ENCODE results near the gene LMNA. TPM values are rescaled to one million over a fixed set of nuclear protein-coding genes. Genes with fewer than 3 reads are reported as not detected.

Gene LMNA
- total and polyA plus RNA-seq, 10 of the 15 experiments (the other 5 are each of a cell fraction or from before 2014, with no cell fraction given) = 0.42 to 334 (median 81.1) TPM

DNA sequence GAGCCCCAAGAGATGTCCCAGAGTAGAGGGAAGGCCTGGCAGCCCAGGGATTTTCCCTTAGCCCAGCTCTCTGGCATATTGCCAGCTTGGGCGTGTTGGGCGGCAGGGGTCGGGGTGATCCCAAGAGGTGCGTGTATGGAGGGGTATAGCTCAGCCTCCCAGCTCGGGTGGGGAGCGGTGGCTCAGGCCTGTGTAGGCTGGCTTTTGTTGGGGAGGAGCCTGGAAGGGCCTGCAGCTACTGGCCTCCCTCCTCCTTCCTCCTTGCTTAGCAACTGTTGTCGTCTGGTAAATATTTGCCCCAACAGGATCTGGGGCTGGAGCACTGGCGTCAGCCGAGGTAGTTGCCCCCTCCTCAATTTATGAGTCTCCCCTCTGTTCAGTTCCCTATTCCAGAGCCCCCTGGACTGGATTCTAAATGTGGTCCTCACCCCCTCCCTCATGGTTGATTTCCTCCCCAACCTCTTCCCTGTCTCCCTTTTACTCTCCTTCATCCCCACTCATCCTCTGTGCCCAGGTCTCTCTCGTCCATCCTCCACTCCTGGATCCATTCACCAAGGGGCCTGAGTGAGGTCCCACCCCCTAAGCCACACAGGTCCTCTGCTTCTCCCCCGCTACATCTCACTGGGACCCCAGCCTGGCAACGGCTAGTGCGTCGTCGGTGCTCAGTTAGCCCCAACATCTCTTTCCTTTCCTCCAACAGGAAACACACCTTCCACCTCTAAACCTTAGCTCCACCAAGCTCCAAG is 10.3 kb upstream of the LMNA start (continued):
- no peak for TF ChIP-seq HDAC6 (IDR thresholded peaks at IDR 0.05; ENCODE audit: unreplicated experiment)
- TF ChIP-seq ETV6 (conservative IDR thresholded peaks at IDR 0.05 in 1 of 2, IDR thresholded peaks at IDR 0.05 in 1 of 2; ENCODE audit: borderline replicate concordance in 1 of 2, low read depth in 1 of 2) = no peak
- TF ChIP-seq, protein P1, sequence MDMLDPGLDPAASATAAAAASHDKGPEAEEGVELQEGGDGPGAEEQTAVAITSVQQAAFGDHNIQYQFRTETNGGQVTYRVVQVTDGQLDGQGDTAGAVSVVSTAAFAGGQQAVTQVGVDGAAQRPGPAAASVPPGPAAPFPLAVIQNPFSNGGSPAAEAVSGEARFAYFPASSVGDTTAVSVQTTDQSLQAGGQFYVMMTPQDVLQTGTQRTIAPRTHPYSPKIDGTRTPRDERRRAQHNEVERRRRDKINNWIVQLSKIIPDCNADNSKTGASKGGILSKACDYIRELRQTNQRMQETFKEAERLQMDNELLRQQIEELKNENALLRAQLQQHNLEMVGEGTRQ (IDR thresholded peaks at IDR 0.05; ENCODE audit: borderline replicate concordance, low read depth, low read length) = no peak
- TF ChIP-seq RUNX3 (IDR thresholded peaks at IDR 0.05; ENCODE audit: low read length) = no peak
- no peak for TF ChIP-seq CHD1 (IDR thresholded peaks at IDR 0.05; ENCODE audit: low read depth, low read length)
- TF ChIP-seq, protein P2, sequence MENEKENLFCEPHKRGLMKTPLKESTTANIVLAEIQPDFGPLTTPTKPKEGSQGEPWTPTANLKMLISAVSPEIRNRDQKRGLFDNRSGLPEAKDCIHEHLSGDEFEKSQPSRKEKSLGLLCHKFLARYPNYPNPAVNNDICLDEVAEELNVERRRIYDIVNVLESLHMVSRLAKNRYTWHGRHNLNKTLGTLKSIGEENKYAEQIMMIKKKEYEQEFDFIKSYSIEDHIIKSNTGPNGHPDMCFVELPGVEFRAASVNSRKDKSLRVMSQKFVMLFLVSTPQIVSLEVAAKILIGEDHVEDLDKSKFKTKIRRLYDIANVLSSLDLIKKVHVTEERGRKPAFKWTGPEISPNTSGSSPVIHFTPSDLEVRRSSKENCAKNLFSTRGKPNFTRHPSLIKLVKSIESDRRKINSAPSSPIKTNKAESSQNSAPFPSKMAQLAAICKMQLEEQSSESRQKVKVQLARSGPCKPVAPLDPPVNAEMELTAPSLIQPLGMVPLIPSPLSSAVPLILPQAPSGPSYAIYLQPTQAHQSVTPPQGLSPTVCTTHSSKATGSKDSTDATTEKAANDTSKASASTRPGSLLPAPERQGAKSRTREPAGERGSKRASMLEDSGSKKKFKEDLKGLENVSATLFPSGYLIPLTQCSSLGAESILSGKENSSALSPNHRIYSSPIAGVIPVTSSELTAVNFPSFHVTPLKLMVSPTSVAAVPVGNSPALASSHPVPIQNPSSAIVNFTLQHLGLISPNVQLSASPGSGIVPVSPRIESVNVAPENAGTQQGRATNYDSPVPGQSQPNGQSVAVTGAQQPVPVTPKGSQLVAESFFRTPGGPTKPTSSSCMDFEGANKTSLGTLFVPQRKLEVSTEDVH (IDR thresholded peaks at IDR 0.05; ENCODE audit: low read depth, partially characterized antibody) = no peak
- TF ChIP-seq CREB1 (IDR thresholded peaks at IDR 0.05; ENCODE audit: low read depth) = no peak
- TF ChIP-seq IRF5 (IDR thresholded peaks at IDR 0.05; ENCODE audit: borderline replicate concordance) = no peak
- no peak for TF ChIP-seq SP1 (IDR thresholded peaks at IDR 0.05; ENCODE audit: low read depth, low read length)
- TF ChIP-seq IRF3 (IDR thresholded peaks at IDR 0.05) = no peak
- TF ChIP-seq IRF4 (IDR thresholded peaks at IDR 0.05; ENCODE audit: low read depth, low read length) = no peak
- TF ChIP-seq SIN3A (IDR thresholded peaks at IDR 0.05; ENCODE audit: low read depth, low read length) = no peak
- TF ChIP-seq NBN (IDR thresholded peaks at IDR 0.05) = no peak
- TF ChIP-seq ATF7 (IDR thresholded peaks at IDR 0.05; ENCODE audit: low read depth) = no peak
- no peak for TF ChIP-seq WRNIP1 (IDR thresholded peaks at IDR 0.05; ENCODE audit: borderline replicate concordance, low read depth, low read length)
- no peak for TF ChIP-seq PBX3 (IDR thresholded peaks at IDR 0.05; ENCODE audit: insufficient replicate concordance, low read depth, low read length)

Data from GM12878 (cell line).